ENCODE data around the gene SEC61A1.

The SEC61A1 gene

GRCh38 chr3:128078322-128078721, 26.1 kb downstream of the SEC61A1 start:
- DNase-seq: no peak

- DNase-seq: no peak
Observed at GRCh38 chr3:128078875-128079274, 26.6 kb downstream of the SEC61A1 start.

- no peak for DNase-seq
Observed at GRCh38 chr3:128079823-128080222, 27.6 kb downstream of the SEC61A1 start.

GRCh38 chr3:128080323-128081080, 28.3 kb downstream of the SEC61A1 start:
- no peak for DNase-seq

- DNase-seq: no peak
Observed at GRCh38 chr3:128081226-128081625, 29.0 kb downstream of the SEC61A1 start.

- no peak for DNase-seq
Observed at GRCh38 chr3:128081846-128082245, 29.6 kb downstream of the SEC61A1 start.

GRCh38 chr3:128082546-128082945, 30.3 kb downstream of the SEC61A1 start:
- DNase-seq: no peak

- no peak for DNase-seq
Observed at GRCh38 chr3:128083396-128083795, 31.2 kb downstream of the SEC61A1 start.

GRCh38 chr3:128083980-128084674, 31.9 kb downstream of the SEC61A1 start:
- no peak for DNase-seq

- DNase-seq: no peak
Observed at GRCh38 chr3:128084675-128085021, 32.4 kb downstream of the SEC61A1 start.

GRCh38 chr3:128089135-128089534, 36.9 kb downstream of the SEC61A1 start:
- no peak for DNase-seq

GRCh38 chr3:128091586-128091985, 39.3 kb downstream of the SEC61A1 start:
- DNase-seq: no peak

- no peak for DNase-seq
Observed at GRCh38 chr3:128094295-128095151, 42.3 kb downstream of the SEC61A1 start.

GRCh38 chr3:128095222-128095703, 43.0 kb downstream of the SEC61A1 start:
- peak; percentile 68 for DNase-seq

- no peak for DNase-seq
Observed at GRCh38 chr3:128098234-128098633, 46.0 kb downstream of the SEC61A1 start.

- DNase-seq: no peak
Observed at GRCh38 chr3:128100161-128100560, 47.9 kb downstream of the SEC61A1 start.

- no peak for DNase-seq
Observed at GRCh38 chr3:128100638-128101037, 48.4 kb downstream of the SEC61A1 start.

- no peak for DNase-seq
Observed at GRCh38 chr3:128103136-128103676, 51.0 kb downstream of the SEC61A1 start.

GRCh38 chr3:128107834-128108233, 55.6 kb downstream of the SEC61A1 start:
- no peak for DNase-seq

GRCh38 chr3:128111147-128111546, 58.9 kb downstream of the SEC61A1 start:
- DNase-seq: no peak

- DNase-seq: peak; percentile 61
Observed at GRCh38 chr3:128112357-128112968, 60.2 kb downstream of the SEC61A1 start.

Measured in stimulated activated CD4-positive, alpha-beta T cell treated with anti-CD3 and anti-CD28 coated beads, Interleukin-1b, Interleukin-23, amount 100 ng/mL, for 48 hours (primary cell).